Measurements from ENCODE around the gene KRTAP5-9.
"Not testable (repeated sequence)": the region's sequence is repeated elsewhere in the genome, so short reads cannot be mapped to it uniquely, and the experiment has no call there.

Gene KRTAP5-9

GRCh38 chr11:71564430-71564829 lies 16.2 kb downstream of the KRTAP5-9 start:
- TF ChIP-seq CTCF (IDR thresholded peaks at IDR 0.05; ENCODE audit: insufficient read depth, missing control alignments), result no peak
- FAIRE-seq, result no peak
- no peak for DNase-seq (ENCODE audit: insufficient read length, low spot score)

GRCh38 chr11:71565263-71565662 lies 17.0 kb downstream of the KRTAP5-9 start, which contains the start of gene KRTAP5-10:
KRTAP5-10 (plus strand) TSS chr11:71565563; CDS start chr11:71565588, 25 bp downstream.
- DNase-seq (ENCODE audit: insufficient read length, low spot score) (no peak), FAIRE-seq (no peak)
- TF ChIP-seq CTCF (IDR thresholded peaks at IDR 0.05; ENCODE audit: insufficient read depth, missing control alignments), result no peak

GRCh38 chr11:71566081-71566620 lies 17.9 kb downstream of the KRTAP5-9 start:
- no peak for DNase-seq (ENCODE audit: insufficient read length, low spot score)
- no peak for FAIRE-seq
- no peak for TF ChIP-seq CTCF (IDR thresholded peaks at IDR 0.05; ENCODE audit: insufficient read depth, missing control alignments)

GRCh38 chr11:71566626-71567599 lies 18.7 kb downstream of the KRTAP5-9 start:
- DNase-seq (ENCODE audit: insufficient read length, low spot score); FAIRE-seq: not testable (repeated sequence)

- not testable (repeated sequence) for DNase-seq (ENCODE audit: insufficient read length, low spot score); FAIRE-seq
Measured at GRCh38 chr11:71567633-71568032, 19.4 kb downstream of the KRTAP5-9 start.

- DNase-seq (ENCODE audit: insufficient read length, low spot score), result no peak
- no peak for TF ChIP-seq CTCF (IDR thresholded peaks at IDR 0.05; ENCODE audit: insufficient read depth, missing control alignments)
- no peak for FAIRE-seq
Measured at GRCh38 chr11:71568704-71569349, 20.6 kb downstream of the KRTAP5-9 start.

GRCh38 chr11:71571101-71571850 lies 23.1 kb downstream of the KRTAP5-9 start:
- DNase-seq (ENCODE audit: insufficient read length, low spot score); FAIRE-seq: not testable (repeated sequence)

- TF ChIP-seq CTCF (IDR thresholded peaks at IDR 0.05; ENCODE audit: insufficient read depth, missing control alignments), result no peak
Measured at GRCh38 chr11:71572811-71573210, 24.6 kb downstream of the KRTAP5-9 start.

More at GRCh38 chr11:71572811-71573210, 24.6 kb downstream of the KRTAP5-9 start:
- FAIRE-seq (no peak), DNase-seq (ENCODE audit: insufficient read length, low spot score) (no peak)
